ENCODE measurements around the gene SLC8A3.

DNA sequence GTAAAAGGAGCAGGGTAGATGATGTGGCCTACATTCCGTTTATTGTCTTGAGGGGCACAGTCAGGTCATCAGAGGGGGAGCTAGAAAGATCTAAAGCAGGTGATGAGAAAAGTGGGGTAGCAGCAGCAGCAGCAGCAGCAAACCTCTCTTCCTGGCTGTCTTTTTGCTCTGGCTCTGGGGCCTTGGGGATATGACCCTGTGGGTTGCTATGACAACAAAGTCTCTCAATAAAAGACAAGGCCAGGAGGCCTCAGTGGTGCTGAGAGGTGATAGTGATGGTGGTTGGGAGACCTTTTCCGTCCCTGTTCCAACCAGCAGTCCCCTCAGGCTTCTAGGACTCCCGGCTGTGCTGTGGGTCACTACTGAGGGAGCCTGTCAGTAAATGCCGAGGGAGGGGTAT lies 138.6 kb downstream of the SLC8A3 start:
- TF ChIP-seq EZH2phosphoT487 (IDR thresholded peaks at IDR 0.05; ENCODE audit: low read depth) (no peak), CTCF (IDR thresholded peaks at IDR 0.05; ENCODE audit: low read depth, low read length) (no peak)
